ENCODE results near the gene GARIN5B.

GARIN5B gene

DNA sequence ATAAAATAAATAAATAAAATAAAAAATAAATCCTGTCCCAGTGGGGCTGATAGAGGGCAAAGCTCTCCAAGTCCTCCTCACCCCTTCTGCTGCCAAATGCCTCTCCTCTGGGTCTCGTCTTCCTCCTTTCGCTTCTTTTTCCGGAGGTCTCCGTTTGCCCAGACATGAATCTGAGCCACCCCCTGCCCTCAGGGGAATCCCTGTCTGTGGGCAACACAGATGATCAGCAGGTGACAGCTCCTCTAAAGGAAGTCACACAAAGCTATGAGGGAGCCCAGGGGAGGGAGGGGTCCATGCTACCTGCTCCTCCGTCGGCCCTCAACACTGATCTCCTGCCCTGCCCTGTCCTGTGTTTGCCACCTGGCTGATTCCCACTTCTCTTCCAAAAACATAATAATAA is 38.4 kb downstream of the GARIN5B start:
- no peak for DNase-seq (ENCODE audit: low read depth in 3 of 3)

DNA sequence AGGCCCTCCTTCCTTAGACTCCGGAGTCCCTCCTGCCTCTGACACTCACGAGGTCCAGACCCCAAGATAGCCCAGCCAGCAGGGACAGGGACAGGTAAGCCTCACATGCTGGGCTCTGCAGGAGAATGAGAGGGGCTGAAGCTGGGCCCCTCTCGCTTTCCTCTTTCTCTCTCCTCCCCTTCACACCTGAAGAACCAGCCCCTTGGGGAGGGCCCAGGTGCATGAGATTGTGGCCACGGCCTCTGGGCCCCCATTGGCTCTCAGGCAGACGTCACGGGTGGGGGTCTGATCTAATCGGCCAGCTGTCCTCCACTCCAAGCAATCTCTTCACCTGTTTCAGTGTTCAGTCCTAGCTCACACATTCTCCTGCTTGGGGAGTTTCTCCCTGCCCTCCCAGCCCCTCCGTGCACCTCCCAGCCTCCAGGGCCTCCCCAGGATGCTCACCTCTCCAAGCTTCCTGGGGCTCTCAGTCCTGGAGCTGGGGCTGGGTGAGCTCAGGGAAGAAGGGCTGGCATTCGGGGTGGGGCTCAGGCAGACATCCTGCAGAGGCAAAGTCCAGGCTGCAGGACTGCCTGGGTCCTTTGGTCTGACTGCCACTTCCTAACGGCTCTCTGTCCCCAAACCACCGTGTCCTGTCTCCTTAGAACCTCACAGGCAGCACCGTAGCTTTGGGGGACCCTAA is 40.7 kb downstream of the GARIN5B start:
- DNase-seq (ENCODE audit: low read depth in 3 of 3), result no peak

DNA sequence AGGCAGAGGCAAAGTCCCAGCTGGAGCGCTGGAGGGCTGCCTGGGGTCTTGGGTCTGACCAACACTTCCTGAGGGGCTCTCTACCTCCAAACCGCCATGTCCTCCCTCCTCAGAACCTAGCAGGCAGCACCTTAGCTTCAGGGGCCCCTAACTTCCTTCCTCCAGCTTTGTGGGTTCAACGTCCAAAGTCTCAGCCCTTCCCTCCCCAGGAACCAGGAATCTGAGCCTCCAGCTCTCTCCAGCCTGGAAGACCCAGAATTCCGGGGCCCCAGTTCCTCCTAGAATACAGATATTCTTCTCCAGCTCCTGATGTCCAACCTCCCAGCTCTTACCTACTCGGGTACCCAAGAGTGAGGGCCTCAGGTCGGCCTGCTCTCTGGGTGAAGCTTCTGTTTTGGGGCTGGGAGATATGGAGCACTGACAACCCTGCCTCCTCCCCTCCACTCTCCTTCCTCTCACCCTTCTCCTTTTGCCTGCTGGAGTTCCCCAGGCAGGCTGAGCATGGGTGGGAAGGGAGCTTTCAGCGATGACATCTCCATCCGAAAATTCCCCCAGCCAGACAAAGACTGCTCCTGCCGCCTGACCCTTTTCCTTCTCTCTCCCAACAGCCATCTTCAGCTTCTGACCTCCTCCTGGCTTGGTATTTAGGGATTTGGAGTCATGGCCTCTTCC is 41.5 kb downstream of the GARIN5B start:
- no peak for DNase-seq (ENCODE audit: low read depth in 3 of 3)

DNA sequence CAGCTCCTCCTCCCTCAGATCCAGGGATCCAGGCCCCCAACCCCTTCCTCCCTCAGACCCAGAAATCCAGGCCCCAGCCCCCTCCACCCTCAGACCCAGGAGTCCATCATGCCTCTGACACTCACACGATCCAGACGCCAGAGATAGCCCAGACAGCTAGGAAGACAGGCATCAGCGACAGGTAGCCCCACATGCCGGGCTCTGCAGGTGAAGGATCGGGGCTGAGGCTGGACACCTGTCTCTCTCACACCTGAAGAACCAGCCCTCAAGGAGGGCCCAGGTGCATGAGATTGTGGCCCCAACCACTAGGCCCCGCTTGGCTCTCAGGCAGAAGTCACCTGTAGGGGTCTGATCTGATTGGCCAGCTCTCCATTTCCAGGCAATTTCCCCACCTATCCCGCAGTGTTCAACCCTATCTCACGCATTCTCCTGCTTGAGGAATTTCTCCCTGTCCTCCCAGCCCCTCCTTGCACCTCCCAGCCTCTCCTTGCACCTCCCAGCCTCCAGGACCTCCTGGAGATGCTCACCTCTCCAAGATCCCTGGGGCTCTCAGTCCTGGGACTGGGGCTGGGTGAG is 42.1 kb downstream of the GARIN5B start:
- no peak for DNase-seq (ENCODE audit: low read depth in 3 of 3)

DNA sequence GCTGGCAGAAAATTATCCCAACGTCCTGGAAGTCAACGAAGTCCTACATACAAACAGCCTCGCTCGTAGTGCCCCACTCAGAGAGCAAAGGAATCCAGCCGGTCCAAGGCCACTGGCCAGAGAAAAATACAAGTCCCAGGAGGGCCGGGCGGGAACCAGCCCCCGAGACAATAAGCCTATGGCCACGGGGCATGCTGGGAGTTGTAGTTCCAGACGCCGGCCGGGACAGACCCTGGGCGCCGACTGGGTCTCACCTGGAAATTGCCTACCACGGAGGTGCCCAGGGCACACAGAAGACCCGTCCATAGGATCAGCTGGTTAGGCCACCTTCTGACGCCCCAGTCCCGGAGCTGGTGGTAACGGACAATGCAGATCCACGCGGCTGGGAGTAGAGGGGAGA is 43.3 kb downstream of the GARIN5B start:
- DNase-seq (ENCODE audit: low read depth in 3 of 3), result no peak

DNA sequence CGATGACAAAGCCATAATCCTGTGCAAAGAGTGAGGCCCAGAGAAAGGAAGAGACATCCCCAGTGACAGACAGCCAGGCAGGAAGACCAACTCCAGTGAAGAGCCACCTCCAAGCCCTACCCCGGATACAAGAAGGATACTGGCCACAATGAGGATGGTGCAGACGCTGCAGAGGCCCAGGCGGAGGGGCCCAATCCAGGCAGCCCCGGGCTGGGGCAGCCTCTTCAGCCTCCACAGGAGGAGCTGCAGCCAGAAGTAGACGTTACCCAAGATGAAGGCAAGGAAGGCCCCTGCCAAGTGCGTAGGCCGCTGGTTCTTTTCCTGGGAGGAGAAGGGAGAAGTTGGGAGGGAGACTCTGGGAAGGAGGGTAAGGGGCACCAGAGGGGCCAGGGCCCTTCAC is 46.4 kb downstream of the GARIN5B start:
- no peak for DNase-seq (ENCODE audit: low read depth in 3 of 3)

DNA sequence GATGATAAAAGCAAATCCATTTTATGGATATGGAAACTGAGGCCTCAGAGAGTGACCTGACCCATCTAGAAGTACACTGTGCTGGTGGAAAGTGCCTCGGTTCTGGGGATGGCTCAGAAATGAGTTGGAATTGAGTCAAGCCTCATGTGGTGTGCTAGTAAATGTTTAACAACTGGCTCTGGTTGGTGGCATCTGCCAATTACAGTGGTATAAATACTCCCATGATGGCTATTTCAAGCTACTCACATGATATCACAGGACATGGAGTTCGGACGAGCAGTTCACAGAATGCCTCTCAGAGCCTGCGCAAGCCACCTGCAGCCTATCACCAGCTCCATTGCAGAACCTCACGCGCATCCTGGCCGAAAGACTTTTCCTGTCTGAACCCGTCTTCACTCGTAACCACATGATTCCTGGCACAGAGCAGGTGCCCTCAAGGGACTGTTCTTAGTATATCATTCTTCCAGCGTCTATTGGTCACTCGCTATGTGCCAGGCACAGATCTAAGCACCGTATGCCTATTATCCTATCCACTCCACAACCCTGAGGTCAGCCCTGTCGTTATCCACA is 47.0 kb downstream of the GARIN5B start:
- no peak for DNase-seq (ENCODE audit: low read depth in 3 of 3)

DNA sequence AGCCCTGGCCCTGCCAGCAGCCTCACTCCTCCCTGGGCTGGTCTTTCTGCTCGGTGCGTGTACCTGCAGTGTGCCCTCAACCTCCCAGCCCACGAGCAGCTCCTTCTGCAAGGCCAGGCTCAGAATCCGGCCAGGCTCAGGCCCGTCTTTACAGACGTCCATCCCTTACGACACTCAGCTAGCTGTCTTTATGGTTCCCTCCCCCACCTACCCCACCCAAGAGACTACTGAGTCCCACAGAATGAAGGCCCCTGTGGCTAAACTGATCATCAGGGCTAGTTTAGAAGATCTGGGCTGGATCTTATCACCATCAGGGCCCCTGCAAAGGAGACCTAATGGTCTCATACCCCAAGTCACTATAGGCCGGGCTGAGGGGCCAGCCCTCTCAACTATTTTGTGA is 48.7 kb downstream of the GARIN5B start:
- DNase-seq (ENCODE audit: low read depth in 3 of 3), result no peak

DNA sequence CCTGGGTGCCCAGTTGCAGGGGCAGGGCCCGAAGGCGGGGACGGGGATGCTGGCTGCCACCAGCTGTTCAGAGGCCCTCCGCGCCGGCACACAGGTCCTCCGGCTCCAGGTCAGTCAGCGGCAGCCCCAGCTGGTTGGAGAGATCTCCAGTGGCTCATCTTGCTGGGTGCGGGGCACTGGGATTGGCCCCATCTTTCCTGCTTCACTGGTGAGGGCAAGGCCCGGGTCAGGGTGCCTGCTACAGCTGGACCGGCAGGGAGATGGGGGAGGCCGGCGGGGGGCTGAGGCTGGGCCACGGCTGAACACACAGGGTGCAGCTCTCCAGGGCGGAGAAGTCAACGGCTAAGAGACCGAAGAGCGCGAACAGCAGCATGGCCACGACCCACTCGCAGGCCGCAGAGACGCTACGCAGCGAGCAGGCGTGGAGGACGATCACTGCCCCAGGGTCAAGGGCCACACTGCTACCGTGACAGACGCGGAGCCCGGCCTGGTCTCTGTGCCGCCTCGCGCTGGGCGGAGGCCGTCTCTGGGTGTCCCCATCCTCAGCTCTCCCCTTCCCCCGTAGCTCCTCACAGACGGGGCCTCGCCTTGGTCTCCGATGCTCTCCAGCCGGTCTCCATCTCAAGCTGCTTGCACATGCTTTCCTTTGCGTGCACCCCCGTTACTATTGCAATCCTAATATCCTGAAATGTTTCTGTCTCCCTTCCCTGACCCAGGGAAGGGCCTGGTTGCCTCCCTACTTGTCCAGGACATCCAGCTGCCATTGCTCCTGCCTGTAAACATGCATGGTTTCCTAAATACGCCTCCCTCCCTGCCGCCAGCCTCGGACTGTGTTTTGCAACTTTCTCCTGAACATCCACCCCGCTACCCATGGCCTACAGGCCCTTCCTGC is 50.2 kb downstream of the GARIN5B start:
- no peak for DNase-seq (ENCODE audit: low read depth in 3 of 3)

DNA sequence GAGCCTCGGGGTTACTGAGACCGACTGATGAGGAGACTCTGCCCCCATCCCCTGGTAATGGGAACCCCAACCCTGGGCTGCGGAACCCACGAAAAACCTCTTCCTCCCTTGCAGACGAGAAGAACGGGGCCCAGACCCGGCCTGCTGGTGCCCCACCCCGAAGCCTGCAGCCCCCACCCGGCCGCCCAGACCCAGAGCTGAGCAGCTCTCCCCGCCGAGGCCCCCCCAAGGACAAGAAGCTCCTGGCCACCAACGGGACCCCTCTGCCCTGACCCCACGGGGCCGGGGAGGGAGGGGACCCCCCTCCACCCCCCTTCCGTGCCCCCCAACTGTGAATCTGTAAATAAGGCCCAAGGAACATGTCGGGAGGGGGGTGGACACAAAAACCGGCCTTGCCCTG is 51.3 kb downstream of the GARIN5B start:
- no peak for DNase-seq (ENCODE audit: low read depth in 3 of 3)

DNA sequence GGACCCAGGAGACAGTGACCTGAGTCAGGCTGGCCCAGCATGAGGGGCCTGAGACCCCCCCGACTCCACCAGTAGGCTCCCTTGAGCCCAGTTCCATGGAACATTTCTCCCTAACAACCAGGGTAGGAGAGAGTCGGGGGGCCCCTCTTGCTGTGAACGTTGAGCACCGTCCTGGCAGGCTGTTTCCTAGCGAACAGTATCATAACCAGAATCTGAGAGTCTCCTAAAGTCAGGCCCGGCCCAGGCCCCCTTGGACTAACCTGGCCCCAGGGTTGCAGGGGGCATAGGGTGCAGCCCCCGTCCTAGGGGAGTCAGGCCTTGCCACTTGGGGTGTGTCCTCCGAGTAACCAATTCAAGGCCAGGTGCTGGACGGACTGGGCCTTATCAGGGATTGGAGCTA is 51.7 kb downstream of the GARIN5B start:
- no peak for DNase-seq (ENCODE audit: low read depth in 3 of 3)

DNA sequence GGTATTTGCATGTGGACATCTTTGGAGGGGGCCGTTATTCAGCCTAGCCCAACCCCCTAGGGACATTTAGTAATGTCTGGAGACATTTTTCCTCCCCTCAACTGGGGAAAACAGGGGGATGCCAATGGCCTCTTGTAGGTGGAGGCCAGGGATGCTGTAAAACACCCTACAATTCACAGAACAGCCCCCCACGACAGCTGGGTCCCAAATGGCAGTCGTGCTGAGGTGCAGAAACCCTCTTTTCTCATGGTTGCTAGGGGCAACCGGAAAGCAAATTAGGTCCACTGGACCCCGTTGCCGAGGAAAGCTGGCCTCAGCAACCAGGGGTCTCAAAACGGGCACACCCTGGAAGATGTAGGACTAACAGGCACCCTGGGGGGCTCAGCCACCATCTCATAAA is 52.6 kb downstream of the GARIN5B start:
- DNase-seq (ENCODE audit: low read depth in 3 of 3), result no peak

DNA sequence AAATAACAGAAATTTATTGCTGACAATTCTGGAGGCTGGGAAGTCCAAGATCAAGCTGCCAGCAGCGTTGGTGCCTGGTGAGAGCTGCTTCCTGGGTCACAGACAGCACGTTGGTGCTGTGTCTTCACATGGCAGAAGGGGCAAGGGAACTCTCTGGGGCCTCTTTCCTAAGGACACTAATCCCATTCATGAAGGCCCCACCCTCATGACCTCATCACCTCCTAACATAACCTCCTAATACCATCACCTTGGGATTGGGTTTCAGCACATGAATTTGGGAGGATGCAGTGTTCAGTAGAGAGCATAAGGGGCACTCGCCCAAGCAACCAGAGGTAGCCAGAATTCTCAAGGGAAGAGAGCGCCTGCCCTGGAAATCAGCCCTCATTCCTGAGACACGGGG is 53.6 kb downstream of the GARIN5B start:
- no peak for DNase-seq (ENCODE audit: low read depth in 3 of 3)

DNA sequence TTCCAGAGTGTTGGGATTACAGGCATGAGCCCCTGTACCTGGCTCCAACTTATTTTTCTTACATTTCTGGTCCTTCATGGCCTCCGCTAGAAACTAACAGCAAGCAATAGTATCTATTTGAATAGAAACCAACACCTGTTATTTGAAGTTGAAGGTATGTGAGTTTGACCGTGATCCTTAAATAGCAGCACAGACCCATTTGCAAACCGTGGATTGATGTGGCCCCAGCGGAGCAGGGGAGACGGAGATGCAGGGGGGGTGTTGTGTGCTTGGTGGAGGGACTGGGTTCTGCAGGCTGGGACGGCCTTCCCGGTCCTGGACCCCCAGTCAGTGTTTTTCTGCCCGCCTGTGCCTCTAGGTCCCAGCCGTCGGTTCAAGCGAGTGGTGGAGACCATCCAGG is 54.8 kb downstream of the GARIN5B start:
- no peak for DNase-seq (ENCODE audit: low read depth in 3 of 3)

DNA sequence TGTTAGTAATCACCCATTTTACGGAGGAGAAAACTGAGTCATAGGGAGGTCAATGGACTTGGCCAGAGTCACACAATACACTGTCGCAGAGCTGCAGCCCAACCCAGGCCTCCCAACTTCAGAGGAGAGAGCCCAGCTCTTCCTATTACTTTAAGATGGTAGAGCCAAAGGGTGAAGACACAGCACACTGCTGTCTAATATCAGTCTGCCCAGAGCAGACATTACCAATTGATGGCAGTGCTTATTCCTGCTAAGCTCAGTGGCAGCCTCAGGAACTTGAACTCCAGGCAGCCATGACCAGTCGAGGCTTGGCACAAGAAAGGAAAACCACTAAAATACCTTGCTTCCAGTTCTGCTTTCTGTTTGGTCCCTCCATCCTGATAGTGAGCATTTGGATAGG is 56.3 kb downstream of the GARIN5B start:
- DNase-seq (ENCODE audit: low read depth in 3 of 3), result no peak

DNA sequence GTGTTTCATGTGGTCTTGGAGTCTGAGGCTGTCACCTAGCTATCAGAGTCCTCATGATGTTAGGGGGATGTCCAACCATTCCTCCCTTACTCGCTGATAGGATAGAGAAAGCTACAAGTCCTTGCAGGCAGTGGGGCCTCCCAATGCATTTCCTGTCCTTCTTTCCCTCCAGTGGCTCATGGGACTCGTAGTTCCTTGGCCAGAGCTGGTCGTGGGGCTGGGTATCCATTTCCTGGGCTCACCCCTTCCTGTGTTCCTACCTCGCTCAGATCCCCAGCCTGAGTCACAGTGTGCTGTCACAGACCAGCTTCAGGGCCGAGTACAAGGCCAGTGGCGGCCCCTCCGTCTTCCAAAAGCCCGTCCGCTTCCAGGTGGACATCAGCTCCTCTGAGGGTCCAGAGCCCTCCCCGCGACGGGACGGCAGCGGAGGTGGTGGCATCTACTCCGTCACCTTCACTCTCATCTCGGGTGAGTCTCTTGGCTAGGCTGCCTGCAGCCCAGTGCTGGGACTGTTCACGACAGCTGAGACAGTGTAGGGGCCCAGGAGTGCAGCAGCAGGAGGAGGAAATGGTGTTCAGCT is 57.0 kb downstream of the GARIN5B start:
- DNase-seq (ENCODE audit: low read depth in 3 of 3), result no peak

DNA sequence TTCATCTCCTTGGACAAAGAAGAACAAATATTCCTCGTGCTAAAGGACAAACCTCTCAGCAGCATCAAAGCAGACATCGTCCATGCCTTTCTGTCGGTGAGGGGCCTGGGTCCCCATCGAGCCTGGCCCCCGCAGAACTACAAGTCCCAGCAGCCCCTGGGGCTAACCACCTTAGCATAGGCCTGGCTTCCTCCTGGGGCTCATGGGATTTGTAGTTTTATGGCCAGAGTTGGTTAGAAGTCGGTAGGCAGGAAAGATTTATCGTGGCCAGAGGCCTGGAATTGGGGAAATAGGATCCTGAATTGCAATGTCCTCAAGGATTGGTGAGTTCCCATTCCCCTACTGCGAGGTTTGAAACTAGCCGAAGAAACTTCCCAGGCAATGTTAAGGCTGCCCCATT is 57.6 kb downstream of the GARIN5B start:
- DNase-seq (ENCODE audit: low read depth in 3 of 3), result peak in 2 of 3 experiments; percentile 29 to 43

DNA sequence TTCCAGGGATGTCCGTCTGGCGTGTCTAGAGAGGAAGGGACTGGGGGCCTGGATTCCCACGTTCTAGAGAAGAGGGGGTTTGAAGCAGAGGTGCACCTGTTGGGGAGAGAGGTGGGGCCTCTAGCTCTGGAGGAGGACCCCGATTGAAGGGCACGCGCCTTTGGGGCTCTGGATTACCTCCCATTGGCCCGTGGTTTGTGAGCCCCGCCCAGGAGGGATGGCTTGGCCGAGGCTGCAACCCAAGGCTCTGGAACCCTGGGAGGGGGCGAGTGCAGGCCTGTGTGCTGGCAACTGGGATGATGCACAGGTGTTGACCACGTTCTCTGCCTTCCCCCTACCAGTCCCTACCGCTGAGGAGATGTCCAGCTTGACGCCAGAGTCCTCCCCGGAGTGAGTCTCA is 58.1 kb downstream of the GARIN5B start:
- DNase-seq (ENCODE audit: low read depth in 3 of 3), result no peak

Data from stimulated activated CD4-positive, alpha-beta T cell treated with anti-CD3 and anti-CD28 coated beads, TNF-alpha, amount 100 ng/mL, for 24 hours (primary cell).